ENCODE data around the gene KIAA1328.
A peak's percentile ranks its signal among the peaks of the same experiment; 100 is the strongest.
"Not testable (repeated sequence)": the region's sequence is repeated elsewhere in the genome, so short reads cannot be mapped to it uniquely, and the experiment has no call there.

Gene KIAA1328

GRCh38 chr18:36887864-36888263, 58.9 kb downstream of the KIAA1328 start:
- no peak for DNase-seq (ENCODE audit: low spot score)

GRCh38 chr18:36888778-36889177, 59.9 kb downstream of the KIAA1328 start:
- no peak for DNase-seq (ENCODE audit: low spot score)

- DNase-seq (ENCODE audit: low spot score) = no peak
Measured at GRCh38 chr18:36889321-36889720, 60.4 kb downstream of the KIAA1328 start.

- no peak for DNase-seq (ENCODE audit: low spot score)
Measured at GRCh38 chr18:36889742-36890141, 60.8 kb downstream of the KIAA1328 start.

- no peak for DNase-seq (ENCODE audit: low spot score)
Measured at GRCh38 chr18:36890598-36890997, 61.7 kb downstream of the KIAA1328 start.

GRCh38 chr18:36893227-36893626, 64.3 kb downstream of the KIAA1328 start:
- DNase-seq (ENCODE audit: low spot score) = no peak

GRCh38 chr18:36895606-36896005, 66.7 kb downstream of the KIAA1328 start:
- no peak for DNase-seq (ENCODE audit: low spot score)

GRCh38 chr18:36897253-36897652, 68.3 kb downstream of the KIAA1328 start:
- no peak for DNase-seq (ENCODE audit: low spot score)

GRCh38 chr18:36899289-36899688, 70.4 kb downstream of the KIAA1328 start:
- no peak for DNase-seq (ENCODE audit: low spot score)

- no peak for DNase-seq (ENCODE audit: low spot score)
Measured at GRCh38 chr18:36900466-36900865, 71.5 kb downstream of the KIAA1328 start.

- DNase-seq (ENCODE audit: low spot score) = no peak
Measured at GRCh38 chr18:36901277-36901701, 72.4 kb downstream of the KIAA1328 start.

GRCh38 chr18:36903215-36903928, 74.4 kb downstream of the KIAA1328 start:
- DNase-seq (ENCODE audit: low spot score) = peak; percentile 4

GRCh38 chr18:36905571-36905970, 76.6 kb downstream of the KIAA1328 start:
- DNase-seq (ENCODE audit: low spot score) = no peak

- DNase-seq (ENCODE audit: low spot score) = not testable (repeated sequence)
Measured at GRCh38 chr18:36909282-36909681, 80.4 kb downstream of the KIAA1328 start.

- DNase-seq (ENCODE audit: low spot score) = no peak
Measured at GRCh38 chr18:36912887-36913286, 84.0 kb downstream of the KIAA1328 start.

GRCh38 chr18:36917907-36918306, 89.0 kb downstream of the KIAA1328 start:
- no peak for DNase-seq (ENCODE audit: low spot score)

GRCh38 chr18:36929601-36930000, 100.7 kb downstream of the KIAA1328 start:
- DNase-seq (ENCODE audit: low spot score) = no peak

GRCh38 chr18:36931106-36931505, 102.2 kb downstream of the KIAA1328 start:
- no peak for DNase-seq (ENCODE audit: low spot score)

GRCh38 chr18:36933552-36933951, 104.6 kb downstream of the KIAA1328 start:
- no peak for DNase-seq (ENCODE audit: low spot score)

GRCh38 chr18:36934884-36935283, 106.0 kb downstream of the KIAA1328 start:
- DNase-seq (ENCODE audit: low spot score) = peak; percentile 27

- DNase-seq (ENCODE audit: low spot score) = peak; percentile 26
Measured at GRCh38 chr18:36942264-36942663, 113.3 kb downstream of the KIAA1328 start.

GRCh38 chr18:36947820-36948348, 119.0 kb downstream of the KIAA1328 start:
- no peak for DNase-seq (ENCODE audit: low spot score)

GRCh38 chr18:36950282-36950681, 121.4 kb downstream of the KIAA1328 start:
- DNase-seq (ENCODE audit: low spot score) = no peak

GRCh38 chr18:36950960-36951359, 122.0 kb downstream of the KIAA1328 start:
- no peak for DNase-seq (ENCODE audit: low spot score)

All from GM03348 (cell line).